OCI-M1 (cell line): ENCODE data around the gene POU3F3.
A peak's percentile ranks its signal among the peaks of the same experiment; 100 is the strongest.

Experiments used
- DNase-seq: peaks from one replicate; lab custom pipeline; 2025; lab: John Stamatoyannopoulos, UW

The POU3F3 gene

DNA sequence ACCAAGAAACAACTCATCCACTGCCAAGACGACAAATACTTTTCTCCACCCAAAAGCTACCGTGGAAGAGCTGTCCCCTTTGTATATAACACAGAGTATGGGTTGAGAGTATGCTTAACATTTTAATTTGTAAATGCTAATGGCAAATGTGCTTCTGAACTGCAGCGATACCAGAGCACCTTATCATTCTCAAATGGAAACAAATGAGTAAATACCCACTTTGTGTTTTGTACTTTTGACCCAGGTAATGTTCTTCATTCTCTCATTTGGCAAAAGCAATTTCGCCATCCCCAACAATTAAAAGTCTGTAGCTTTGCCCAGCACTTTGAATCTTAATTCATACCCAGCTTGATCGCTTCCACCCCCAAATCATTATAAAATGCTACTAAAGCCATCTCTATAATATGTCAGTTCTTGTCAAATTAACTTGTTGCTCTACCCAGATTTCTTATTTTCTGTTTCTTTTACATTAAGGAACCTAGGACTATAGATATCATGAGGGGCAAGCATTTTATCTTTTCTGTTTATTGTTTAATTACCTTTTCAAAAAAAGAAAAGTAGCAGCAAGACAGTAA lies 6.2 kb upstream of the POU3F3 start:
- DNase-seq: no peak

DNA sequence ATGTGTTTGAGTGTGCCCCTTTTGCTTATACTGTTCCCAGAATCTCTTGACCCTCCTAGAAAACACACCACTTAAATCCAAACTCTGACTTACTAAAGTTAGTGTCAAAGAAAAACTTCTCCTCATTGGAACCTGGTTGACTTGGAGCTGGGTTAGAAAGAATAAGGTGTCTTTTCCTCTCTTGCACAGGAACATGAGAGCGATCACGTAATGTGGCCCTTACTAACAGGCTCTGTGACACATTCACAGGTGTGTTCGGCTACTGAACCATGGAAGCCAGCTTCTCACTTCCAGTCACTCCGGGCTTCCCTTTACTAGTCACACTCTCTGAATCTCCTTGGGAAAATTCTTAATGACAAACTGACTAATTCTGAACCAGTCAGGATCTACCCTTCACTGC lies 5.4 kb upstream of the POU3F3 start:
- DNase-seq: no peak

- no peak for DNase-seq
Observed at GRCh38 chr2:104849101-104849500, 4.8 kb upstream of the POU3F3 start.

- DNase-seq: peak; percentile 71
Observed at GRCh38 chr2:104849618-104850141, 4.2 kb upstream of the POU3F3 start.

DNA sequence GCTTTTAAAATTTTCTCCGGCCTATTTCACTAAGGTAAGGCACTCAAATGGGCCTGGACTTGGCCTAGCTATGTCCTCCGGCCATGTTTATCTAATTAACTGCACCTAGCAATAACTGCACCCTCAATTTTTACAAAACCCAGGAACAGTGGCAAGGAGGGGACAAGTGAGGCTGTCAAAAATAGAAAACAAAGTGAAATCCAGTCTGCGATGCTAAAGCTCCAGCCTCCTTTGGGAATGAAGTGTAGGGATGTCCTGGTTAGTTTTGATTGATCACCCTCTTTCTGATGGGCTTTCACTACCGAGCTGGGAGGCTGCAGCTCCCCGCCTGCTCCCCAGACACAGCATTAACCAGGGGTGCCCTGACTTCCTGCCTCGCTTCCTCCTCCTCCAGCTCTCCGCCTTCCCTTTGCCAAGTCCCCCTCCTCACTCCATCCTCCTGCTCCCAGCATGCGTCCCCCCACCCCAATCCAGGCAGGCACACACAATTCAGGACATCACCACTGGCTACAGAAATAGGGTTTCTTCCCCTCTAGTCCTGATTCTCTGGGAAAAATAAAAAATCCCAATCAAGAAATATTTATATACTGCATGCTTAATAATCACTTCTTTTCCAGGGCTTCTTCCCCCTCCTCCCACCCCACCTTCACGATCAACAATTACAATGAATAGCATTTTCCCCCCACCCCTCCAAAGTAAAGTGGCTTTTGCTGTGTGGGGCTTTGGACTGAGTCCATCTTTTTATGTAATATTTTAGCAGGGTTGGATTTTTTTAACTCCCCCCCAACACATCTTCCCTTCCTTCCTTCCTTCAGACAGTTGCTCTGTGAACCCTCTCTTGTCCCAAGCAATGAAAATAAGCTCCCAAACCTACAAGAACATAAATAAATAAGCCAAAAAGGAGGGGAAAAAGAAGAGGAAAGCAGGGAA lies 3.3 kb upstream of the POU3F3 start:
- DNase-seq: no peak

GRCh38 chr2:104851291-104852089 lies 2.4 kb upstream of the POU3F3 start:
- no peak for DNase-seq

DNA sequence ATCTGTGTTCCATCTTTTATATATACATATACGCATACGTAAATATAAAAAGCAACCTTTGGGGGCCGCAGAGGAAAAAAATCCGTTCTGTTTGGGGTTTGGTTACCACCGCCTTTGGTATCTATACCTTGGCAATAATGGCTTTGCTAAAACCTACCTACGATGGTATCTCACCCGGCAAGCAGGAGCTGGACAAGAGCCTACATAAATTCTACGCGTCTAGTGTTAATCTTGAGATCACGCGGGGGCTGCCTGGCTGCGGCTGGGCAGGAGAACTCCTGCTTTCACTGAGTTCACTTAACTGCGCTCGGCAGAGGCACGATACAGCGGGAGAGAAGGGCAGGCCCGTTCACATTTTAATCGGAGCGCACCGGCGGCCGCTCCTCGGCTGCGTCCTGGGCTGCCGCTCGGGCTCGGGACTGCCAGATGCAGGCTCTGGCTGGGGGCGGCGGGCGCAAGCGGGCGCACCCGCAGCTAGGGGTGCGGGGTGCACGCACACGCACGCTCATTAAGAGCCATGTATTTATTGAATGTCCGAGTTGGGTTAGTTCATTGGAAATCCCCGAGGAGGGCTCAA lies 1.7 kb upstream of the POU3F3 start:
- no peak for DNase-seq

GRCh38 chr2:104854498-104855220 lies 744 bp downstream of the POU3F3 start:
- no peak for DNase-seq

DNA sequence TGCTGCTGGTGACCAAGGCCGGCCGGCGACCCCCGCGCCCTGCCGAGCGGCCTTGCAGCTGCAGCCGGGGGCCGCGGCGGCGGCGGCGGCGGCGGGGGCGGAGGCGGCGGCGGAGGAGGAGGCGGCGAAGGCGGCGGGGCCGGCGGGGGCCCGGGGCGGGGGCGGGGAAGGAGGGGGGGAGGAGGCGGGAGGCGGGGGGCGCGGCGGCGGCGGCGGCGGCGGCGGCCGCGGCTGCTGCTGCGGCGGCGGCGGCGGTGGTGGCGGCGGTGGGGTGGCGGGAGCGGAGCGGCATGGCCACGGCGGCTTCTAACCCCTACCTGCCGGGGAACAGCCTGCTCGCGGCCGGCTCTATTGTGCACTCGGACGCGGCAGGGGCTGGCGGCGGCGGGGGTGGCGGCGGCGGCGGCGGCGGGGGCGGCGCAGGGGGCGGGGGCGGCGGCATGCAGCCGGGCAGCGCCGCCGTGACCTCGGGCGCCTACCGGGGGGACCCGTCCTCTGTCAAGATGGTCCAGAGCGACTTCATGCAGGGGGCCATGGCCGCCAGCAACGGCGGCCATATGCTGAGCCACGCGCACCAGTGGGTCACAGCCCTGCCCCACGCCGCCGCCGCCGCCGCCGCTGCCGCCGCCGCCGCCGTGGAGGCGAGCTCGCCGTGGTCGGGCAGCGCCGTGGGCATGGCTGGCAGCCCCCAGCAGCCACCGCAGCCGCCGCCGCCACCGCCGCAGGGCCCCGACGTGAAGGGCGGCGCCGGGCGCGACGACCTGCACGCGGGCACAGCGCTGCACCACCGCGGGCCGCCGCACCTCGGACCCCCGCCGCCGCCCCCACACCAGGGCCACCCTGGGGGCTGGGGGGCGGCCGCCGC lies 1.5 kb downstream of the POU3F3 start:
- no peak for DNase-seq

- no peak for DNase-seq
Observed at GRCh38 chr2:104856086-104856972, 2.4 kb downstream of the POU3F3 start.

DNA sequence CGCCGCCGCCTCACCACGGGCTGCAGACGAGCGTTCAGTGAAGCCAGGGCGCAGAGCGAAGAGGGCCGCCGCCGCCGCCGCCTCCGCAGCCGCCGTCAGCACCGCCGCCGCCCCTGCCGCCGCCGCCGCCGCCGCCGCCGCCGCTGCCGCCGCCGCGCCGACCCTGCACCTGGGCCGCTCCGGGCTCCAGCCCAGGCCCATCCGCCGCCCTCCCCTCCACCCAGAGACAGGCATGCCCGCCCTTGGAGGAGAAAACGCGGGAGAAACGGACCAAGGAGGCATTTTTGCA lies 3.0 kb downstream of the POU3F3 start:
- DNase-seq: no peak

- no peak for DNase-seq
Observed at GRCh38 chr2:104857262-104858005, 3.5 kb downstream of the POU3F3 start.

GRCh38 chr2:104858006-104858978 lies 4.4 kb downstream of the POU3F3 start:
- no peak for DNase-seq

GRCh38 chr2:104859291-104859765 lies 5.4 kb downstream of the POU3F3 start:
- DNase-seq: peak; percentile 11

- no peak for DNase-seq
Observed at GRCh38 chr2:104859766-104860450, 6.0 kb downstream of the POU3F3 start.

DNA sequence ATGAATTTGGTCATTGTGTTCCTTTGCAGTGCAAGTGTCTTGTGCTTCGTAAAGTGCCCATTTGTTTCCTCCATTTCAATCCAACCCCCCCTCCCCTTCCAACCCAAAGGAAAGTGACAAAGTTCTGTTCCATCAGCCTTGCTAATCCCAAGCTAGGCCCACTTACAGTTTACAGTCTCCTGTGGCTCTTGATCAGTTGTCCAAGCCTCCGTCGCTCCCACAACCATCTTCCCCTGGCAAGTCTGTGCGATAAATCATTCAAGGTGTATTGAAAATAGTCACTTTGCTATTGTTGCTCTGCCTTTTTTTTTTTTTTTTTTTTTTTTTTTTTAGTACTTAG lies 6.5 kb downstream of the POU3F3 start:
- DNase-seq: no peak
